Endothelial cell of umbilical vein (primary cell): ENCODE measurements around the gene PROCA1. TPM values are rescaled to one million over a fixed set of nuclear protein-coding genes. Genes with fewer than 3 reads are reported as not detected.

Experiments used
- BruUV-seq: library from RNA; stranded (reverse); fragments of 400-500 nt; replicated peaks from 2 replicates; lab custom pipeline; 2021; lab: Mats Ljungman, UMichigan
- CTCF ChIA-PET: fragments of 300-600, 350-600 bp; sonication (Branson Sonifier 250); formaldehyde crosslinking; loops from one replicate; lab custom pipeline; 2021; ENCODE audit warnings: antibody characterized with exemption, inconsistent platforms; lab: Charles Lee
- POLR2A ChIA-PET: fragments of 300-600, 350-600 bp; sonication (Branson Sonifier 250); formaldehyde crosslinking; loops from one replicate; lab custom pipeline; 2021; ENCODE audit warnings: antibody characterized with exemption, inconsistent platforms; lab: Charles Lee
- DNase-seq: peaks from one replicate; pipeline ENCODE4 v3.0.0-alpha.2; 2011; ENCODE audit warnings: low read depth, low spot score
- FAIRE-seq: peaks from 2 replicates; lab custom pipeline; 2011; peaks lifted over from hg19 to GRCh38; lab: Jason Lieb, UNC
- H2AFZ ChIP-seq: 2 replicates; pipeline ENCODE4 v1.6.0; 2012; ENCODE audit warnings: low read depth, low read length, control low read depth, inconsistent platforms
- H3K27ac ChIP-seq: 2 replicates; pipeline ENCODE4 v1.5.1; 2011; ENCODE audit warnings: low read depth, mild to moderate bottlenecking, control low read depth, low read length, moderate library complexity; ENCODE audit not compliant: insufficient read depth
- H3K27me3 ChIP-seq, 2 experiments: 2 replicates each; pipeline versions ENCODE4 v1.6.0 to v1.6.1; 2011; ENCODE audit warnings: low read length in 2 of 2, mixed read lengths in 1 of 2; ENCODE audit not compliant: control insufficient read depth in 2 of 2, insufficient read depth in 2 of 2
- H3K36me3 ChIP-seq, 2 experiments: 2 replicates in 1 of 2; 3 replicates in 1 of 2; pipeline ENCODE4 v1.5.1; 2011; ENCODE audit warnings: low read length in 2 of 2, mild to moderate bottlenecking in 1 of 2, moderate library complexity in 1 of 2; ENCODE audit not compliant: control insufficient read depth in 2 of 2, insufficient read depth in 2 of 2; ENCODE audit errors: extremely low read depth in 1 of 2
- H3K4me1 ChIP-seq: 3 replicates; pipeline ENCODE4 v1.5.1; 2011; ENCODE audit warnings: mild to moderate bottlenecking, low read length; ENCODE audit not compliant: control insufficient read depth, insufficient read depth; ENCODE audit errors: extremely low read depth
- H3K4me2 ChIP-seq: 2 replicates; pipeline ENCODE4 v1.6.1; 2011; ENCODE audit warnings: low read length, control low read depth, mixed read lengths; ENCODE audit not compliant: insufficient read depth
- H3K4me3 ChIP-seq, 3 experiments: fragments of 200-600 bp in 1 of 3; sonication (generic), shearing (Covaris generic) in 1 of 3; replicated peaks in 1 of 3; 2 replicates each; pipeline ENCODE4 v1.5.1; 2011 to 2016; ENCODE audit warnings: control low read depth in 3 of 3, low read length in 3 of 3, mild to moderate bottlenecking in 2 of 3, inconsistent platforms in 1 of 3, low read depth in 1 of 3, moderate library complexity in 1 of 3; ENCODE audit not compliant: insufficient read depth in 1 of 3
- H3K79me2 ChIP-seq: 2 replicates; pipeline ENCODE4 v1.6.0; 2012; ENCODE audit warnings: low read length, inconsistent platforms; ENCODE audit not compliant: control insufficient read depth, insufficient read depth
- H3K9ac ChIP-seq: replicated peaks from 2 replicates; pipeline ENCODE3; 2011; ENCODE audit warnings: low read length, control low read depth; ENCODE audit not compliant: insufficient read depth; ENCODE audit errors: extremely low read depth
- H3K9me1 ChIP-seq: replicated peaks from 3 replicates; pipeline ENCODE4 v1.6.0; 2011; ENCODE audit warnings: mild to moderate bottlenecking, low read length; ENCODE audit not compliant: control insufficient read depth, insufficient read depth; ENCODE audit errors: extremely low read depth
- H3K9me3 ChIP-seq: replicated peaks from 2 replicates; pipeline ENCODE4 v1.5.1; 2012; ENCODE audit warnings: low read length, inconsistent platforms; ENCODE audit not compliant: control insufficient read depth, insufficient read depth
- H4K20me1 ChIP-seq: replicated peaks from 2 replicates; pipeline ENCODE3; 2011; ENCODE audit warnings: mild to moderate bottlenecking, low read length; ENCODE audit not compliant: control insufficient read depth, insufficient read depth; ENCODE audit errors: extremely low read depth
- CTCF ChIP-seq, 2 donors: IDR thresholded peaks; 1 replicate in 1 of 2; 2 replicates in 1 of 2; pipeline ENCODE4 v1.5.1; 2011; ENCODE audit warnings: low read length in 2 of 2, mild to moderate bottlenecking in 2 of 2, moderate library complexity in 2 of 2, control low read depth in 1 of 2, inconsistent platforms in 1 of 2, low read depth in 1 of 2; ENCODE audit not compliant: insufficient read depth in 1 of 2; ENCODE audit errors: extremely low read depth in 1 of 2
- EZH2 ChIP-seq: IDR thresholded peaks from 2 replicates; pipeline ENCODE4 v1.6.1; 2012; ENCODE audit warnings: borderline replicate concordance, low read depth, mild to moderate bottlenecking, moderate library complexity, low read length, inconsistent platforms; ENCODE audit not compliant: severe bottlenecking
- FOS ChIP-seq: IDR thresholded peaks from 2 replicates; pipeline ENCODE4 v1.6.1; 2011; ENCODE audit warnings: mild to moderate bottlenecking, low read length, moderate library complexity, borderline replicate concordance; ENCODE audit not compliant: insufficient read depth
- GATA2 ChIP-seq: IDR thresholded peaks from 2 replicates; pipeline ENCODE4 v1.7.0; 2011; ENCODE audit warnings: low read depth, mild to moderate bottlenecking, moderate library complexity, mixed read lengths, low read length; ENCODE audit not compliant: insufficient read length, insufficient read depth
- JUN ChIP-seq: IDR thresholded peaks from 2 replicates; pipeline ENCODE4 v1.6.1; 2011; ENCODE audit warnings: borderline replicate concordance, low read depth; ENCODE audit not compliant: insufficient read length, insufficient read depth
- MAX ChIP-seq: IDR thresholded peaks from 2 replicates; pipeline ENCODE4 v1.6.1; 2011; ENCODE audit not compliant: insufficient read depth, insufficient read length
- POLR2A ChIP-seq: IDR thresholded peaks from 2 replicates; pipeline ENCODE4 v1.6.1; 2012; ENCODE audit warnings: low read depth, mild to moderate bottlenecking, control low read depth, low read length
- POLR2AphosphoS5 ChIP-seq: IDR thresholded peaks from 2 replicates; pipeline ENCODE4 v1.6.1; 2012; ENCODE audit warnings: low read depth, mild to moderate bottlenecking, control low read depth, low read length, moderate library complexity; ENCODE audit not compliant: insufficient read depth
- dilution Hi-C: fragments of 300-500 bp; cut with MboI; formaldehyde crosslinking; loops from one replicate; pipeline ENCODE4 v1.15.0; 2019; ENCODE audit warnings: low sequenced_read_pairs; ENCODE audit not compliant: extremely low pct_ligation_motif_present
- intact Hi-C: fragments of 100-400 bp; cut with micrococcal nuclease; formaldehyde crosslinking; loops from one replicate; pipeline ENCODE4 v1.10.0; 2022
- polyA plus RNA-seq, 4 experiments: library from polyadenylated mRNA; depleted of rRNA in 3 of 4; stranded (reverse) in 3 of 4; unstranded in 1 of 4; fragments of >200 nt; gene quantifications; 2 replicates each; pipeline versions ENCODE4 v1.2.1 to v1.2.3, GENCODE V29; 2011 to 2012; ENCODE audit warnings: missing spikeins in 1 of 4
- total RNA-seq: library from RNA; stranded (reverse); gene quantifications from 2 replicates; pipeline ENCODE4 v1.2.3, GENCODE V29; 2021

The PROCA1 gene
- total and polyA plus RNA-seq, 2 donors (not counting 3 experiments of a cell fraction or from before 2014, with no cell fraction given): 2.0 to 2.1 TPM

- intact Hi-C loops: no loop called here
- no peak overlapping the region for H3K9ac ChIP-seq
- no peak for FAIRE-seq
- H3K4me1 ChIP-seq: peaks cover 20% of the 10 kb centered on the region
- H3K4me3 ChIP-seq: no peak overlapping the region
- no peaks in the 10 kb centered on the region for H3K36me3 ChIP-seq
- H4K20me1 ChIP-seq: no peaks in the 10 kb centered on the region
- dilution Hi-C loops: no loop called here
- H3K79me2 ChIP-seq: no peaks in the 10 kb centered on the region
- no TSS peak for BruUV-seq
- no peak overlapping the region for H3K4me2 ChIP-seq
- ChIA-PET POLR2A (interaction anchor here (0.7 kb wide), 1 partner anchor 564 kb away, joined by 12 read pairs; the partner anchor contains the start of gene NUFIP2), CTCF (interaction anchor here (5.3 to 13.7 kb wide), 2 partner anchors 17 to 221 kb away, joined by 249 to 602 read pairs; partner anchors contain the start of genes PHF12 and TRAF4)
- H3K27ac ChIP-seq: no peak overlapping the region
- no peaks in the 10 kb centered on the region for H3K9me1 ChIP-seq
- no peaks in the 10 kb centered on the region for H3K27me3 ChIP-seq
- no peak overlapping the region for H2AFZ ChIP-seq
- no peak for TF ChIP-seq EZH2
- TF ChIP-seq CTCF (IDR thresholded peaks at IDR 0.05; ENCODE audit: extremely low read depth in 1 of 2, insufficient read depth in 1 of 2, low read depth in 1 of 2, low read length in 2 of 2): no peak
- no peak for TF ChIP-seq POLR2A
- TF ChIP-seq POLR2AphosphoS5: no peak
- no peak for TF ChIP-seq MAX
- no peak for TF ChIP-seq JUN
- TF ChIP-seq GATA2: no peak
- no peak for TF ChIP-seq FOS
- DNase-seq: no peak
- no peaks in the 10 kb centered on the region for H3K9me3 ChIP-seq
These were observed 18.3 kb upstream of the PROCA1 start for GRCh38 chr17:28729950-28730330.
